Ishikawa (cell line): ENCODE data around the gene NKX2-2.

Experiments
- CEBPB ChIP-seq: IDR thresholded peaks from 2 replicates; pipeline ENCODE4 v1.6.1; 2012
- CREB1 ChIP-seq: IDR thresholded peaks from 2 replicates; pipeline ENCODE4 v1.6.1; 2012; ENCODE audit warnings: low read depth
- EGR1 ChIP-seq: IDR thresholded peaks from 2 replicates; pipeline ENCODE4 v1.6.1; 2012
- EP300 ChIP-seq: IDR thresholded peaks from 2 replicates; pipeline ENCODE4 v1.6.1; 2012; ENCODE audit warnings: borderline replicate concordance
- FOXM1 ChIP-seq: IDR thresholded peaks from 2 replicates; pipeline ENCODE4 v1.6.1; 2012; ENCODE audit warnings: low read depth, borderline replicate concordance
- NFIC ChIP-seq: IDR thresholded peaks from 2 replicates; pipeline ENCODE4 v1.6.1; 2012
- RAD21 ChIP-seq: IDR thresholded peaks from 2 replicates; pipeline ENCODE4 v1.6.1; 2012; ENCODE audit warnings: low read depth
- REST ChIP-seq: IDR thresholded peaks from 2 replicates; pipeline ENCODE4 v1.6.1; 2012; ENCODE audit warnings: low read depth, mild to moderate bottlenecking
- TAF1 ChIP-seq: IDR thresholded peaks from 2 replicates; pipeline ENCODE4 v1.6.1; 2012; ENCODE audit warnings: low read depth, mild to moderate bottlenecking
- TCF12 ChIP-seq: IDR thresholded peaks from 2 replicates; pipeline ENCODE4 v1.6.1; 2012; ENCODE audit warnings: low read depth
- TEAD4 ChIP-seq: IDR thresholded peaks from 2 replicates; pipeline ENCODE4 v1.6.1; 2012
- USF1 ChIP-seq: IDR thresholded peaks from 2 replicates; pipeline ENCODE4 v1.6.1; 2012
- YY1 ChIP-seq: IDR thresholded peaks from 2 replicates; pipeline ENCODE4 v1.6.1; 2012; ENCODE audit warnings: low read depth
- ZBTB7A ChIP-seq: IDR thresholded peaks from 2 replicates; pipeline ENCODE4 v1.6.1; 2012; ENCODE audit warnings: low read depth
- TF ChIP-seq, protein P1 (sequence below): IDR thresholded peaks from 2 replicates; pipeline ENCODE4 v1.6.1; 2012

The NKX2-2 gene

DNA sequence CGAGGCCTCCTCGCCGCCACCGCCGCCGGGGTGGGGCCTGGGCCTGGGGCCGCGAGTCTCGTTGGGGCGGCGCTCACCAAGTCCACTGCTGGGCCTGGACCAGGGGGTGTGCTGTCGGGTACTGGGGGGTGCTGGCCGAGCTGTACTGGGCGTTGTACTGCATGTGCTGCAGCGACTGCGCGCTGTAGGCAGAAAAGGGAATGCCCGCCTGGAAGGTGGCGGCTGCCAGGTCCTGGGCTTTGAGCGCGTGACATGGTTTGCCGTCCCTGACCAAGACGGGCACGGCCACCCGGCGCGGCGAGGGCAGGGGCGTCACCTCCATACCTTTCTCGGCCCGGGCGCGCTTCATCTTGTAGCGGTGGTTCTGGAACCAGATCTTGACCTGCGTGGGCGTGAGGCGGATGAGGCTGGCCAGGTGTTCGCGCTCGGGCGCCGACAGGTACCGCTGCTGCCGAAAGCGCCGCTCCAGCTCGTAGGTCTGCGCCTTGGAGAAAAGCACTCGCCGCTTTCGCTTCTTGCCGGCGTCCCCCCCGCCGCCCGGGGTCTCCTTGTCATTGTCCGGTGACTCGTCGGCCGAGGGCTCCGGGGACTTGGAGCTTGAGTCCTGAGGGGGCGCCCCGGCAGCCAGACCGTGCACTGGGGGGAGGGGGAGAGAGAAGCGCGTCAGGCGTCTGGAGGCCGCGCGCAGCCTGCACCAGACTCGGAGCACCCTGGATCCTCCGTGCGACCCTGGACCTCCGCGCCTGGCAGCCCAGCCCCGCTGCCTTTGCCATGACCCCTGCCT lies 1.8 kb downstream of the NKX2-2 start:
- no peak for TF ChIP-seq FOXM1
- no peak for TF ChIP-seq CEBPB
- TF ChIP-seq EGR1 = no peak
- no peak for TF ChIP-seq CREB1
- TF ChIP-seq TEAD4 = no peak
- TF ChIP-seq USF1 = no peak
- TF ChIP-seq, protein P1, sequence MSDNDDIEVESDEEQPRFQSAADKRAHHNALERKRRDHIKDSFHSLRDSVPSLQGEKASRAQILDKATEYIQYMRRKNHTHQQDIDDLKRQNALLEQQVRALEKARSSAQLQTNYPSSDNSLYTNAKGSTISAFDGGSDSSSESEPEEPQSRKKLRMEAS = no peak
- no peak for TF ChIP-seq EP300
- no peak for TF ChIP-seq REST
- no peak for TF ChIP-seq YY1
- TF ChIP-seq ZBTB7A = no peak
- no peak for TF ChIP-seq RAD21
- no peak for TF ChIP-seq NFIC
- TF ChIP-seq TCF12 = no peak
- no peak for TF ChIP-seq TAF1

DNA sequence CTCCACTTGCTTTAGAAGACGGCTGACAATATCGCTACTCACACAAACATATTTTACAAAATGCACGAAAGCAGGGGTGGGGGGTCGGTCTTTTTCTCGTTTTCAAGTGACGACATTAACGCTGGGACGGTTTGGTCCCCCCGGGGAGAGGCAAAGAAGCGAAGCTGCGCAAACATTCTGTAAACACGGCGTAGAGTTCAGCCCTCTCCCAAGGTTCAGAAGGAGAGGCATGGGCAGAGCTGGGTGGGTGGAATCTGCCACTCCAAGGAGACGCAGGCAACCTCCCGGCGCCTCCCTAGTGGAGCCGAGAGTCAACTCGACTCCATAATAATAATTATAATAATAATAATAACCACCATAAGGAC lies 2.4 kb downstream of the NKX2-2 start:
- TF ChIP-seq CEBPB (no peak), EP300 (no peak), USF1 (no peak), TAF1 (no peak), RAD21 (no peak), NFIC (no peak), REST (no peak), ZBTB7A (no peak), YY1 (no peak), EGR1 (no peak)

DNA sequence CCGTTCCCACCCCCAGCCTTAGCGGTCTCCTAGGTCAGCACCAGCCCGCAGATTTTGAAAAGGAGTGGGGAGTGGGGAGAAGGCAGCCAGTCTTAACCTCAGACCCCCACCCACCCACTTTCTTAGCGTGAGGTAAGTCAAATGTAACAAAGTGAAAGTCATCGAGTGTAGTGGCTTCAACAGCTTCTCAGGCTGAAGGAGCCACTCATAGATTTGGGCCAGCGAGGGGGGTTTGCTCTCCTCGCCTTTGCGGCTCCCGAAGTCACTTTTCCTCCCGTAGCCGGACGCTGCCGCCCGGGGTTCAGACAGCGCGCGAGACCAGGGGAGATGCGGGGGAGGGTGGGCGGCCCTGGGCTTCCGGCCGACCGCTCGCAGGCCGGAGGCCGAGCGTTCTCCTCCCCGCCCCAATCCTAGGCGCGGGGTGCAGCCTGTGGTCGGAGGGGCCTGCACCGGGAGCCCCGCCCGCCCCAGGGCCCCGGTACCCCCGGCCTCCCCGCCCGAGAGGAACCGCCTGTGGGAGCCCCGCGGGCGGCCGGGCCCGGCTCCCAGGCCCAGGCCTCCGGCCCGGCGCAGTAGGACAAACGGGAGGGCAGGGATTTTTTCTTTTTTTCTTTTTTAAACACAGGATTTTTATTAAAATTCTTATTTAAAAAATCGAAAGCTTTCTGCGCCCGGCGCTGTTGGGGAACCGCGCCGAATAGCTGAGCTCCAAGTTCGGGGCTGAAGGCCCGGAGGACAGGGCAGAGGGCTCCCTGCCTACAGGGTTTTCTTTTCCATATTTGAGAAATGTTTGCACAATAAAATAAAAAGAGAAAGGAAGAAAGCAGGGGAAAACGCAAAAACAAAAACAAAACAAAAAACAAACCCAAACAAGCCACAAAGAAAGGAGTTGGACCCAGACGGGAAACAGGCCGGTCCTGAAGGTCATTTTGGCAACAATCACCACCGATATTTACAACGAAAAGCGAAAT lies 3.2 kb downstream of the NKX2-2 start:
- no peak for TF ChIP-seq REST
- TF ChIP-seq YY1 = no peak
- no peak for TF ChIP-seq FOXM1
- TF ChIP-seq TAF1 = no peak
- TF ChIP-seq TEAD4 = no peak
- no peak for TF ChIP-seq EGR1
- no peak for TF ChIP-seq CEBPB
- TF ChIP-seq EP300 = no peak
- no peak for TF ChIP-seq RAD21
- TF ChIP-seq, protein P1 = no peak
- TF ChIP-seq NFIC = no peak
- no peak for TF ChIP-seq CREB1
- no peak for TF ChIP-seq USF1
- TF ChIP-seq ZBTB7A = no peak
